ENCODE data around the gene SPAG5.

DNA sequence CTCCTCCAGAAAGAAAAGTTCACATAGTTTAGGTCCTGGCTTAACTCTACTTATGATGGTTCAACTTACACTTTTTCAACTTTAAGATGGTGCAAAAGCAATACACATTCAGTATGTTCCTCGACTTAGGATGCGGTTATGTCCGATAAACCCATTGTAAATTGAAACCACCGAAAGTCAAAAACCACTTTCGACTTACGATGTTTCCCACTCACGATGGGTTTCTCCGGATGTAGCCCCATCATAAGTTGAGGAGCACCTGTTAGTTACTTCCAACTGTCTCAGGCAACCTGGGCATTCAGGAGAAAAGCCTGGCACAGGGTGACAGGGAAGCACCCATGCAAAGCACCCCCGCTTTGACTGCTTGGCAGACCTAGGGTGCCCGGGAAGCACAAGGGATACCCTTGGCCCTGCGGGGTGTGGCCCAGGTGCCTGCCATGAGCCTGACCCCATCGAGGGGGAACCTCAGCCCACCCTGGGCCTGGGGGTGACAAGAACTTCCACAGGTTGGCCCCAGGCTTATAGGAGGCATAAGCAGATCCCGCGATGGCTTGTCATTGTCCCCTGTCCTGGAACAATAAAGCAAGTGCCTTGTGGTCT, 60.4 kb downstream of the SPAG5 start:
- TF ChIP-seq POLR2AphosphoS5 (IDR thresholded peaks at IDR 0.05; ENCODE audit: low read depth): no peak
- TF ChIP-seq, protein P1, sequence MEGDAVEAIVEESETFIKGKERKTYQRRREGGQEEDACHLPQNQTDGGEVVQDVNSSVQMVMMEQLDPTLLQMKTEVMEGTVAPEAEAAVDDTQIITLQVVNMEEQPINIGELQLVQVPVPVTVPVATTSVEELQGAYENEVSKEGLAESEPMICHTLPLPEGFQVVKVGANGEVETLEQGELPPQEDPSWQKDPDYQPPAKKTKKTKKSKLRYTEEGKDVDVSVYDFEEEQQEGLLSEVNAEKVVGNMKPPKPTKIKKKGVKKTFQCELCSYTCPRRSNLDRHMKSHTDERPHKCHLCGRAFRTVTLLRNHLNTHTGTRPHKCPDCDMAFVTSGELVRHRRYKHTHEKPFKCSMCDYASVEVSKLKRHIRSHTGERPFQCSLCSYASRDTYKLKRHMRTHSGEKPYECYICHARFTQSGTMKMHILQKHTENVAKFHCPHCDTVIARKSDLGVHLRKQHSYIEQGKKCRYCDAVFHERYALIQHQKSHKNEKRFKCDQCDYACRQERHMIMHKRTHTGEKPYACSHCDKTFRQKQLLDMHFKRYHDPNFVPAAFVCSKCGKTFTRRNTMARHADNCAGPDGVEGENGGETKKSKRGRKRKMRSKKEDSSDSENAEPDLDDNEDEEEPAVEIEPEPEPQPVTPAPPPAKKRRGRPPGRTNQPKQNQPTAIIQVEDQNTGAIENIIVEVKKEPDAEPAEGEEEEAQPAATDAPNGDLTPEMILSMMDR (IDR thresholded peaks at IDR 0.05; ENCODE audit: insufficient read depth, low read length): no peak
- no peak for TF ChIP-seq GABPA (IDR thresholded peaks at IDR 0.05; ENCODE audit: low read depth)
- TF ChIP-seq, protein P2, sequence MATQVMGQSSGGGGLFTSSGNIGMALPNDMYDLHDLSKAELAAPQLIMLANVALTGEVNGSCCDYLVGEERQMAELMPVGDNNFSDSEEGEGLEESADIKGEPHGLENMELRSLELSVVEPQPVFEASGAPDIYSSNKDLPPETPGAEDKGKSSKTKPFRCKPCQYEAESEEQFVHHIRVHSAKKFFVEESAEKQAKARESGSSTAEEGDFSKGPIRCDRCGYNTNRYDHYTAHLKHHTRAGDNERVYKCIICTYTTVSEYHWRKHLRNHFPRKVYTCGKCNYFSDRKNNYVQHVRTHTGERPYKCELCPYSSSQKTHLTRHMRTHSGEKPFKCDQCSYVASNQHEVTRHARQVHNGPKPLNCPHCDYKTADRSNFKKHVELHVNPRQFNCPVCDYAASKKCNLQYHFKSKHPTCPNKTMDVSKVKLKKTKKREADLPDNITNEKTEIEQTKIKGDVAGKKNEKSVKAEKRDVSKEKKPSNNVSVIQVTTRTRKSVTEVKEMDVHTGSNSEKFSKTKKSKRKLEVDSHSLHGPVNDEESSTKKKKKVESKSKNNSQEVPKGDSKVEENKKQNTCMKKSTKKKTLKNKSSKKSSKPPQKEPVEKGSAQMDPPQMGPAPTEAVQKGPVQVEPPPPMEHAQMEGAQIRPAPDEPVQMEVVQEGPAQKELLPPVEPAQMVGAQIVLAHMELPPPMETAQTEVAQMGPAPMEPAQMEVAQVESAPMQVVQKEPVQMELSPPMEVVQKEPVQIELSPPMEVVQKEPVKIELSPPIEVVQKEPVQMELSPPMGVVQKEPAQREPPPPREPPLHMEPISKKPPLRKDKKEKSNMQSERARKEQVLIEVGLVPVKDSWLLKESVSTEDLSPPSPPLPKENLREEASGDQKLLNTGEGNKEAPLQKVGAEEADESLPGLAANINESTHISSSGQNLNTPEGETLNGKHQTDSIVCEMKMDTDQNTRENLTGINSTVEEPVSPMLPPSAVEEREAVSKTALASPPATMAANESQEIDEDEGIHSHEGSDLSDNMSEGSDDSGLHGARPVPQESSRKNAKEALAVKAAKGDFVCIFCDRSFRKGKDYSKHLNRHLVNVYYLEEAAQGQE (IDR thresholded peaks at IDR 0.05; ENCODE audit: insufficient replicate concordance, low read depth): no peak
- no peak for TF ChIP-seq SPI1 (IDR thresholded peaks at IDR 0.05; ENCODE audit: borderline replicate concordance, low read depth)

Data from HL-60 (cell line).